GOT3 (cell line): ENCODE measurements around the gene ADIPOR2.
"Not testable (repeated sequence)": the region's sequence is repeated elsewhere in the genome, so short reads cannot be mapped to it uniquely, and the experiment has no call there.

Experiments used
- DNase-seq: peaks from one replicate; lab custom pipeline; 2025; ENCODE audit warnings: mixed read lengths; lab: John Stamatoyannopoulos, UW

Gene ADIPOR2

GRCh38 chr12:1732914-1733313 lies 42.0 kb downstream of the ADIPOR2 start:
- no peak for DNase-seq

GRCh38 chr12:1733712-1734111 lies 42.8 kb downstream of the ADIPOR2 start:
- not testable (repeated sequence) for DNase-seq

GRCh38 chr12:1737652-1738286 lies 46.9 kb downstream of the ADIPOR2 start:
- DNase-seq: no peak

- DNase-seq: no peak
These were observed 47.6 kb downstream of the ADIPOR2 start for GRCh38 chr12:1738446-1738845.

GRCh38 chr12:1739368-1739767 lies 48.5 kb downstream of the ADIPOR2 start:
- DNase-seq: no peak

GRCh38 chr12:1740161-1740948 lies 49.5 kb downstream of the ADIPOR2 start:
- DNase-seq: no peak

GRCh38 chr12:1741154-1741949 lies 50.5 kb downstream of the ADIPOR2 start:
- DNase-seq: no peak

- no peak for DNase-seq
These were observed 54.1 kb downstream of the ADIPOR2 start for GRCh38 chr12:1744932-1745331.

GRCh38 chr12:1747609-1748008 lies 56.7 kb downstream of the ADIPOR2 start:
- DNase-seq: no peak

- no peak for DNase-seq
These were observed 58.1 kb downstream of the ADIPOR2 start for GRCh38 chr12:1749019-1749418.

GRCh38 chr12:1750300-1750699 lies 59.4 kb downstream of the ADIPOR2 start:
- no peak for DNase-seq

GRCh38 chr12:1758376-1758775 lies 67.5 kb downstream of the ADIPOR2 start:
- DNase-seq: no peak

- no peak for DNase-seq
These were observed 68.0 kb downstream of the ADIPOR2 start for GRCh38 chr12:1758887-1759286.

- no peak for DNase-seq
These were observed 69.9 kb downstream of the ADIPOR2 start for GRCh38 chr12:1760566-1761382.

GRCh38 chr12:1761857-1762256 lies 71.0 kb downstream of the ADIPOR2 start:
- no peak for DNase-seq

GRCh38 chr12:1763153-1763552 lies 72.3 kb downstream of the ADIPOR2 start:
- no peak for DNase-seq

- DNase-seq: no peak
These were observed 75.2 kb downstream of the ADIPOR2 start for GRCh38 chr12:1766110-1766509.

- no peak for DNase-seq
These were observed 76.7 kb downstream of the ADIPOR2 start for GRCh38 chr12:1767407-1768090.

- DNase-seq: no peak
These were observed 77.7 kb downstream of the ADIPOR2 start for GRCh38 chr12:1768615-1769014.

GRCh38 chr12:1769809-1770494 lies 79.1 kb downstream of the ADIPOR2 start:
- no peak for DNase-seq
